CD4-positive, CD25-positive, alpha-beta regulatory T cell (primary cell): ENCODE results near the gene IGDCC3. TPM values are rescaled to one million over a fixed set of nuclear protein-coding genes. Genes with fewer than 3 reads are reported as not detected.

Experiments used
- ATAC-seq, 2 donors: fragments of 150-1000 bp; cut with Tn5 transposase; one replicate each; pipeline ENCODE4 v1.10.0; 2021; ENCODE audit warnings: low read depth in 2 of 2, moderate number of reproducible peaks in 2 of 2, moderate library complexity in 1 of 2
- DNase-seq, 3 donors: peaks; one replicate each; pipeline versions ENCODE4 v3.0.0 to v3.0.0-alpha.2; 2012 to 2022; ENCODE audit warnings: mixed read lengths in 1 of 3
- H3K27ac ChIP-seq: one replicate; pipeline ENCODE4 v1.7.0; 2013; ENCODE audit warnings: mild to moderate bottlenecking, low read length; ENCODE audit not compliant: insufficient read depth, poor library complexity, severe bottlenecking
- H3K27me3 ChIP-seq: one replicate; pipeline ENCODE4 v1.7.0; 2013; ENCODE audit warnings: low read length; ENCODE audit not compliant: control insufficient read depth, insufficient read depth
- H3K36me3 ChIP-seq: one replicate; pipeline ENCODE4 v1.7.0; 2013; ENCODE audit warnings: mild to moderate bottlenecking, low read length, moderate library complexity; ENCODE audit not compliant: control insufficient read depth, insufficient read depth
- H3K4me1 ChIP-seq: 2 replicates; pipeline ENCODE4 v1.7.0; 2013; ENCODE audit warnings: mild to moderate bottlenecking, low read length; ENCODE audit not compliant: insufficient read depth, control insufficient read depth, poor library complexity, severe bottlenecking
- H3K4me3 ChIP-seq: one replicate; pipeline ENCODE4 v1.7.0; 2013; ENCODE audit warnings: low read depth, mild to moderate bottlenecking, low read length, moderate library complexity
- H3K9me3 ChIP-seq, 2 experiments: 1 replicate in 1 of 2; 2 replicates in 1 of 2; pipeline ENCODE4 v1.7.0; 2013; ENCODE audit warnings: low read length in 2 of 2, mild to moderate bottlenecking in 1 of 2, moderate library complexity in 1 of 2; ENCODE audit not compliant: control insufficient read depth in 2 of 2
- H3K27ac Mint-ChIP-seq, 3 donors: one replicate each; pipeline ENCODE4 v1.8.0; 2020 to 2022; ENCODE audit warnings: mild to moderate bottlenecking in 3 of 3, mixed read lengths in 3 of 3, moderate library complexity in 2 of 3
- H3K27me3 Mint-ChIP-seq: one replicate; pipeline ENCODE4 v1.8.0; 2022; ENCODE audit warnings: mild to moderate bottlenecking, mixed read lengths
- H3K36me3 Mint-ChIP-seq: one replicate; pipeline ENCODE4 v1.8.0; 2020; ENCODE audit warnings: mixed read lengths
- H3K4me1 Mint-ChIP-seq, 4 donors: one replicate each; pipeline ENCODE4 v1.8.0; 2020 to 2022; ENCODE audit warnings: mixed read lengths in 4 of 4, mild to moderate bottlenecking in 1 of 4
- H3K4me3 Mint-ChIP-seq, 4 donors: one replicate each; pipeline ENCODE4 v1.8.0; 2020 to 2022; ENCODE audit warnings: mild to moderate bottlenecking in 4 of 4, mixed read lengths in 4 of 4, moderate library complexity in 3 of 4
- H3K9me3 Mint-ChIP-seq, 7 donors: one replicate each; pipeline ENCODE4 v1.8.0; 2020 to 2022; ENCODE audit warnings: mixed read lengths in 7 of 7, mild to moderate bottlenecking in 3 of 7, moderate library complexity in 2 of 7
- polyA plus RNA-seq, 4 donors: library from polyadenylated mRNA; unstranded; fragments of 300-500 nt; fragmentation: Illumina TruSeq; gene quantifications; one replicate each; pipeline ENCODE4 v1.2.3, GENCODE V29; 2021
- total RNA-seq: library from RNA; stranded (reverse); gene quantifications from one replicate; pipeline ENCODE4 v1.2.3, GENCODE V29; 2022

The IGDCC3 gene
- total and polyA plus RNA-seq, 5 donors from 2014 or later: not detected

- Histone ChIP-seq H3K9me3 (no peaks in the 10 kb centered on the region), H3K27ac (peak overlapping the region; percentile 92), H3K27me3 (no peaks in the 10 kb centered on the region), H3K4me3 (peak overlapping the region; percentile 93), H3K36me3 (no peaks in the 10 kb centered on the region), H3K4me1 (peaks cover 8% of the 10 kb centered on the region)
- H3K4me3 Mint-ChIP-seq: peak overlapping the region; percentile 93 to 100 (median 97)
- H3K27me3 Mint-ChIP-seq: peaks cover 12% of the 10 kb centered on the region
- DNase-seq: no peak
- peak overlapping the region; percentile 98 to 99 (median 98) for H3K27ac Mint-ChIP-seq
- peaks cover 0 to 2% (median 0%) of the 10 kb centered on the region in 7 donors for H3K9me3 Mint-ChIP-seq
- no peaks in the 10 kb centered on the region for H3K36me3 Mint-ChIP-seq
- ATAC-seq: peak in 1 of 2 donors; percentile 1
- peaks cover 6 to 31% (median 26%) of the 10 kb centered on the region in 4 donors for H3K4me1 Mint-ChIP-seq
These were observed 74.0 kb downstream of the IGDCC3 start for GRCh38 chr15:65303687-65304380.

GRCh38 chr15:65302061-65302460 is 75.7 kb downstream of the IGDCC3 start:
- no peak for ATAC-seq
- Histone ChIP-seq H3K36me3 (no peaks in the 10 kb centered on the region), H3K4me3 (no peak overlapping the region), H3K9me3 (no peaks in the 10 kb centered on the region), H3K27me3 (no peaks in the 10 kb centered on the region), H3K27ac (no peak overlapping the region), H3K4me1 (peaks cover 18% of the 10 kb centered on the region)
- H3K4me1 Mint-ChIP-seq: peaks cover 9 to 44% (median 32%) of the 10 kb centered on the region in 4 donors
- H3K9me3 Mint-ChIP-seq: peaks cover 0 to 2% (median 0%) of the 10 kb centered on the region in 7 donors
- H3K4me3 Mint-ChIP-seq: peak overlapping the region in 2 of 4 donors; percentile 41 to 75
- no peak for DNase-seq
- H3K27me3 Mint-ChIP-seq: peaks cover 16% of the 10 kb centered on the region
- H3K27ac Mint-ChIP-seq: no peak overlapping the region
- no peaks in the 10 kb centered on the region for H3K36me3 Mint-ChIP-seq

- Histone ChIP-seq H3K9me3 (no peaks in the 10 kb centered on the region), H3K4me3 (no peak overlapping the region), H3K36me3 (no peaks in the 10 kb centered on the region), H3K27me3 (no peaks in the 10 kb centered on the region), H3K4me1 (peaks cover 27% of the 10 kb centered on the region), H3K27ac (no peak overlapping the region)
- peaks cover 13 to 46% (median 33%) of the 10 kb centered on the region in 4 donors for H3K4me1 Mint-ChIP-seq
- no peaks in the 10 kb centered on the region for H3K36me3 Mint-ChIP-seq
- peak overlapping the region in 2 of 3 donors; percentile 98 for H3K27ac Mint-ChIP-seq
- peak overlapping the region in 1 of 4 donors; percentile 87 for H3K4me3 Mint-ChIP-seq
- H3K9me3 Mint-ChIP-seq: peaks cover 0 to 2% (median 0%) of the 10 kb centered on the region in 7 donors
- peaks cover 19% of the 10 kb centered on the region for H3K27me3 Mint-ChIP-seq
- DNase-seq (no peak), ATAC-seq (no peak)
These were observed 76.8 kb downstream of the IGDCC3 start for GRCh38 chr15:65300924-65301441.

GRCh38 chr15:65298731-65299130 is 79.1 kb downstream of the IGDCC3 start:
- ATAC-seq: no peak
- peaks cover 8 to 39% (median 25%) of the 10 kb centered on the region in 4 donors for H3K4me1 Mint-ChIP-seq
- Histone ChIP-seq H3K36me3 (no peaks in the 10 kb centered on the region), H3K27ac (peak overlapping the region; percentile 15), H3K4me3 (peak overlapping the region; percentile 83), H3K9me3 (no peaks in the 10 kb centered on the region), H3K27me3 (no peaks in the 10 kb centered on the region), H3K4me1 (peaks cover 27% of the 10 kb centered on the region)
- H3K4me3 Mint-ChIP-seq: peak overlapping the region; percentile 87 to 96 (median 94)
- peaks cover 12% of the 10 kb centered on the region for H3K27me3 Mint-ChIP-seq
- peak overlapping the region; percentile 89 to 95 (median 91) for H3K27ac Mint-ChIP-seq
- no peaks in the 10 kb centered on the region for H3K36me3 Mint-ChIP-seq
- no peak for DNase-seq
- H3K9me3 Mint-ChIP-seq: peaks cover 0 to 2% (median 0%) of the 10 kb centered on the region in 7 donors

GRCh38 chr15:65292938-65293518 is 84.8 kb downstream of the IGDCC3 start:
- Mint-ChIP-seq H3K27me3 (peaks cover 8% of the 10 kb centered on the region), H3K4me1 (peaks cover 10 to 32% (median 17%) of the 10 kb centered on the region in 4 donors), H3K9me3 (peaks cover 0 to 2% (median 0%) of the 10 kb centered on the region in 7 donors), H3K36me3 (no peaks in the 10 kb centered on the region), H3K27ac (peak overlapping the region in 1 of 3 donors; percentile 78), H3K4me3 (peak overlapping the region in 1 of 4 donors; percentile 22)
- no peaks in the 10 kb centered on the region for H3K27me3 ChIP-seq
- ATAC-seq: no peak
- H3K27ac ChIP-seq: no peak overlapping the region
- peaks cover 23% of the 10 kb centered on the region for H3K4me1 ChIP-seq
- no peaks in the 10 kb centered on the region for H3K9me3 ChIP-seq
- H3K4me3 ChIP-seq: no peak overlapping the region
- H3K36me3 ChIP-seq: no peaks in the 10 kb centered on the region
- DNase-seq: no peak

GRCh38 chr15:65290228-65290627 is 87.6 kb downstream of the IGDCC3 start:
- H3K36me3 ChIP-seq: no peaks in the 10 kb centered on the region
- H3K27me3 ChIP-seq: no peaks in the 10 kb centered on the region
- H3K4me1 Mint-ChIP-seq: peaks cover 10 to 28% (median 20%) of the 10 kb centered on the region in 4 donors
- no peak overlapping the region for H3K27ac Mint-ChIP-seq
- H3K4me1 ChIP-seq: peaks cover 20% of the 10 kb centered on the region
- no peaks in the 10 kb centered on the region for H3K36me3 Mint-ChIP-seq
- peaks cover 0 to 2% (median 0%) of the 10 kb centered on the region in 7 donors for H3K9me3 Mint-ChIP-seq
- peak overlapping the region in 1 of 4 donors; percentile 39 for H3K4me3 Mint-ChIP-seq
- no peak overlapping the region for H3K27ac ChIP-seq
- ATAC-seq: no peak
- no peak overlapping the region for H3K4me3 ChIP-seq
- H3K27me3 Mint-ChIP-seq: no peaks in the 10 kb centered on the region
- no peaks in the 10 kb centered on the region for H3K9me3 ChIP-seq
- DNase-seq: no peak

- no peaks in the 10 kb centered on the region for H3K27me3 Mint-ChIP-seq
- no peaks in the 10 kb centered on the region for H3K36me3 Mint-ChIP-seq
- no peak for DNase-seq
- peaks cover 10 to 34% (median 20%) of the 10 kb centered on the region in 4 donors for H3K4me1 Mint-ChIP-seq
- no peaks in the 10 kb centered on the region for H3K27me3 ChIP-seq
- H3K36me3 ChIP-seq: no peaks in the 10 kb centered on the region
- peaks cover 0 to 2% (median 0%) of the 10 kb centered on the region in 7 donors for H3K9me3 Mint-ChIP-seq
- ATAC-seq: no peak
- no peak overlapping the region for H3K27ac ChIP-seq
- H3K4me3 Mint-ChIP-seq: peak overlapping the region in 1 of 4 donors; percentile 96
- peaks cover 21% of the 10 kb centered on the region for H3K4me1 ChIP-seq
- no peak overlapping the region for H3K4me3 ChIP-seq
- H3K27ac Mint-ChIP-seq: no peak overlapping the region
- no peaks in the 10 kb centered on the region for H3K9me3 ChIP-seq
These were observed 88.4 kb downstream of the IGDCC3 start for GRCh38 chr15:65289261-65289854.
